GM19395 (cell line): ENCODE measurements around the gene MED27.

Source experiments
- ATAC-seq: cut with Tn5 transposase; IDR thresholded peaks from one replicate; pipeline ENCODE4 v1.9.1; 2021; ENCODE audit warnings: mild to moderate bottlenecking, moderate library complexity; ENCODE audit not compliant: unreplicated experiment

The MED27 gene

DNA sequence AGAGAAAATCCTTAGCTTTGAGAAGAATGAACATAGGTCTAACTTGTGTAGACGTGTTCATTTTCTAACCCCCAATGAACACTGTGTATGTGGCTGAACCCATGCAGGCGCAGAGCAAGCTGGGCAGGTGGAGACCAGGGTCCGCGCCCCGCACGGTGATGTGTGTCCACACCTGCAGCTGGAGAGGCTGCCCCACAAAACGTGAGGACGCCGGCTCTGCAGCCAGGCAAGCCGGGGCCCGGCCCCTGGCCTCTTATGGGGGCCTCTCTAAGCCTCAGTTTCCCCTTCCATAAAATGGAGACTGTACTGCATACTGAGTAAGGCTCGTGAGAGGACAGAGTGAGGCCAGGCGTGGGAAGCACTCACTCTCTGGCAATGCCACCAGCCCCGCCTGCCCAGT is 215.1 kb downstream of the MED27 start:
- ATAC-seq = no peak

GRCh38 chr9:131863306-131863896 is 216.3 kb downstream of the MED27 start:
- no peak for ATAC-seq

DNA sequence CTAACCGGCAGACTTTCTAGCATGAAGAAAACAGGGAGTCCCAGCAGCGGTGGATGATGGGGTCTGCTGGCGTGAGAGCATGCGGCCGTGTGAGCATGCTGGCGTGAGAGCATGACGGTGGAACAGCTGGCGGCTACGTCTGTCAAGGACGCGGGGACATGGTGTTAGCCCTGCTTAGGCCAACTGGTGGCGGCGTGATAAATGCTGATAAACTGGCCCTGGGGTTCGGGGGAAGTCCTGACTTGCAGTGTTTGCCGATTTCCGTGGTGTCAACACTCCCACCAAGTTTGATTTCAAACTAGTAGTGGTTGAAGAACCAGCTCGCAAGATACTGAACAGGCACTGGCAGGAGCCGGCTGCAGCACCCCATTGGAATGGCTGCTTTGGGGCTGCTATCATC is 217.4 kb downstream of the MED27 start:
- no peak for ATAC-seq

GRCh38 chr9:131860430-131860829 is 219.2 kb downstream of the MED27 start:
- ATAC-seq = no peak

DNA sequence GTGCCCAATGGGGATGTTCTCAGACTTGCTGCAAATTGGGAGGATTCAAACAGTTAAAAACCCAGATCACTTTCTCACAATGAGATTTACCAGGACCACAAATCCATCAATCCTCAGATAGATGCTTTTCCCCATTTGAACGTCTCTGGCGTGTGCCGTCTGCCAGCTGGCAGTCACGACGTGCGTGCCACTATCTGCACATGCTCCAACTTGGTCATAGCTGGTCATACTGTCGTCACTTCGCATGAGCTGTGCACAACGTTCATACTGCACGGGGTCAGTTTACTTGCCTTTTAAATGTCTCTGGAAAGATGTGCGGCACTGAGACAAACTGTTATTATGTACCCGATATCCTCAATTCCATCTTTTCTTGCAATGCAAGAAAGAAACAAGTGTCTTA is 221.5 kb downstream of the MED27 start:
- no peak for ATAC-seq

DNA sequence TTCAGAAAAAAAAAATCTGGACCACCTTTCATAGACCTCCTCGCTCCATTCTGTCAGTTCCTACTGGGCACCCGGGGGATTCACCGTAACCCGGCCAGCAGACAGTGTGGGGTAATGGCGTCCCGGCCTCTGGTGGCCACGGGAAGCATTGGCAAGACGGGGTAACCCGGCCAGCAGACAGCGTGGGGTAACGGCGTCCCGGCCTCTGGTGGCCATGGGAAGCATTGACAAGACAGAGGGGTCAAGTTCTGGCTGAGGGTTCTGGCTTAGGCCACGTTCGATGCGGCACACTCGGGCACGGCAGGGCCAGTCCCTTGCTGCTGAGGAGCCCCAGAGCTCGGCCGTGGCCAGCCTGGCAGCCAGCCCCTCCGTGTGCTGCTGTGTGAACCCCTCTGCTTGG is 223.6 kb downstream of the MED27 start:
- ATAC-seq = no peak

- no peak for ATAC-seq
These were observed 224.6 kb downstream of the MED27 start for GRCh38 chr9:131854896-131855613.

DNA sequence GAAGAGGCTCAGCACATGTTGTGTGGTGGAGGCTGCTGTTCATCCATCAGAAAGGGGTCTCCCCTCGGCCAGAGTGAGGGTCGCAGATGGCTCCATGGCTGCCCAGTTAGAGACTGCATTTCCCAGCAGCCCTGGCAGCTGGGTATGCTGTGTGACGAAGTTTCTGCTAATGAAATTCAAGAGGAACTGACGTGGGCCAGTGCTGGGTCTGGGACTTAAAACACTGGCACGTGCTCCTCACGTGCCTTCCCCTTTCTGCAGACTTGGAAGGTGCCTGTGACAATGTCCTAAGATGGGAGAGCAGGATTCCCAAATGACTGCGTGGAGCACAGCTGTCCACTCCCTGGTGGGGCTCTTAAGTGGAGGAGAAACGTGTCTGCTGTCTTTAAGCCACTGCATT is 225.3 kb downstream of the MED27 start:
- no peak for ATAC-seq

GRCh38 chr9:131853434-131853833 is 226.2 kb downstream of the MED27 start:
- no peak for ATAC-seq

- ATAC-seq = no peak
These were observed 228.3 kb downstream of the MED27 start for GRCh38 chr9:131851414-131851813.

DNA sequence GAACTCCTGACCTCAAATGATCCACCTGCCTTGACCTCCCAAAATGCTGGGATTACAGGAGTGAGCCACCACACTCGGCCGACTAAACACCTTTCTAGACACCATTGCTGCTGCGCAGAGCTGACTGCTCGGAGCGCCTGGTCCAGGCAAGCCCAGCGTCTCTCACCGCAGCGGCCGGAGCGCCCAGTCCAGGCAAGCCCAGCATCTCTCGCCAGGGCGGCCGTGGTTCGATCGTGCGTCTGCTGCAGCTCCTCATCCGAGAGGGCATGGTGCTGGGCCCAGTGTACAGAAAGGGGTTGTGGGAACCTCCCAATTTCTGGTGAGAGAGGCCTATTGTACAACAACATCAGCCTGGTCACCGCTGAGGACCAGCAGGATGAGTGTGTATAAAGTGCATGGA is 230.3 kb downstream of the MED27 start:
- ATAC-seq = no peak

DNA sequence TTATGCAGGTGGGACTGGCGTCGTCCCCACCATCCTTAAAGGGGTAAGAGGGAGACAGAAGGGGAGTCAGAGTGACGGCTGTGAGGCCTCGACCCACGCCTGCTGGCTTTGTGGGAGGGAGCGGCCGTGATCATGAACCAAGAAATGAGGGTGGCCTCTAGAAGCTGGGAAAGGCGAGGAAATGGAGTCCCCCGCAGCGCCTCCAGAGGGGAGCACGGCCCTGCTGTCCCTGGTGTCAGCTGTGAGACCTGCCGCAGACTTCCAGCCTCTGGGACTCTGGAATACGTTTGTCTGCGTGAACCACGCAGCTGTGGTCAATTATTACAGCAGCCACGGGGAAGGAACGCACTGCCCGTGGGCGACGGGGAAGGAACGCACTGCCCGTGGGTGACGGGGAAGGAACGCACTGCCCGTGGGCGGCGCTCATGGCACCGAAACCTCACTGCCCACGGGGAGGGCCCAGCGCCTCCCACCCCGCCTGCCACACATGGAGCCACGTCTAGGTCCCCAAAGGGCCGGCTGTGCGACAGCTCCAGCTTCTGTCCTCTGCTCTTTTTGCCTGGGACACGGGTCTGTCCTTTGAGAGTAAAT is 231.0 kb downstream of the MED27 start:
- ATAC-seq = no peak

DNA sequence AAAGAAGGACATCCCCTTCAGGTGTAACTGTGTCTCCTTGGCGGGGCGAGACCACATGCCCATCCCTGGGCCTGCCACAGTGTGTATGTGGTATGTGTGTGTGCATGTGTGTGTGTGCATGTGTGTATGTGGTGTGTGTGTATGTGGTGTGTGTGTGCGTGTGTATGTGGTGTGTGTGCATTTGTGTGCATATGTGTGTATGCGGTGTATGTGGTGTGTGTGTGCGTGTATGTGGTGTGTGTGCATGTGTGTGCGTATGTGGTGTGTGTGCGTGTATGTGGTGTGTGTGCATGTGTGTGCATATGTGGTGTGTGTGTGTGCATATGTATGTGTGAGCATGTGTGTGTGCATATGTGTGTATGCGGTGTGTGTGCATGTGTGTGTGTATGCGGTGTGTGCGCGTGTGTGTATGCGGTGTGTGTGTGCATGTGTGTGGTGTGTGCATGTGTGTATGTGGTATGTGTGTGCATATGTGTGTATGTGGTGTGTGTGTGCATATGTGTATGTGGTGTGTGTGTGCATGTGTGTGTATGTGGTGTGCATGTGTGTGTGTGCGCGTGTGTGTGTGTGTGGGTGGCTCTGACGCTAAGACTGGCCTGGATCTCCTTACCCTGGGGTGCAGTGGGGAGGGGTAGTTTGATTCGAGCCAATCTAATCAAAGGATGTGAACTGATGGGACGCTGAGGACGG is 231.9 kb downstream of the MED27 start:
- ATAC-seq = no peak

DNA sequence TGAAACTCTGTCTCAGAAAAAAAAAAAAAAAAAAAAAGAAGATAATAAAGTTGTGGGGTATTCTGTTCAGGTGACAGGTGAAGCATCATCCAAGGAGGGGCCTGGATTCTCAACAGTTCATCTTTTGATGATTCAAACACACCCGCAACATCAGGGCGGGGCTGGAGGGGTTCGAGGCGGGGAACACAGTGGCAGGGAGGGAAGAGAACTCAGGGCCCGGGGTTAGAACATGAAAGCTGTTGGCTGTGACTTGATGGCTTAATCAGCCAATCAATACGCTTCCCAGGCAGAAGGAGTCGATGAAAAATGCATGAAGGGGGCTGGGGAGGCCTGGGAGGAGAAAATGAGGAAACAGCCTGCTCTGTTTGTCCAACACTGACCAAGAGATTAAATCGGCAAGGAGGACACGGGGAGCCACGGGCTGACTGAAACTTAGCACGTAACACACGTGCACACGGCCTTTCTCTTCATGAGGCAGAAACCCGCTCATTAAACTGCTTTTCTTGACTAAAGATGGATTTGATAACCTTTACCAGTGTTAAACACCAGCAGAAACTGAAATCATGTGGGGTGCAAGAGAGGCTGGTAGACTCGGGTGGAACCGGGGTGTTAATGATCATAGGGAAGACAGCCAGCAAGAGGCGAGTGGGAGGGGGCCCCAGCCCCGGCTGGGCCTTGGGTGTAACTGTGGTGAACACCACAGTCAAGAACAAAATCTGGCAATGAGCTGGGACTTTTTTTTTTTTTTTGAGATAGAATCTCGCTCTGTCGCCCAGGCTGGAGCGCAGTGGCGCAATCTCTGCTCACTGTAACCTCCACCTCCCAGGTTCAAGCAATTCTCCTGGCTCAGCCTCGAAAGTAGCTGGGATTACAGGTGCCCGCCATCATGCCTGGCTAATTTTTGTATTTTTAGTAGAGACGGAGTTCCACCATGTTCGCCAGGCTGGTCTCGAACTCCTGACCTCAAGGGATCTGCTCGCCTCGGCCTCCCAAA is 234.1 kb downstream of the MED27 start:
- no peak for ATAC-seq

GRCh38 chr9:131844745-131845118 is 234.9 kb downstream of the MED27 start:
- ATAC-seq = no peak

GRCh38 chr9:131843989-131844744 is 235.5 kb downstream of the MED27 start:
- no peak for ATAC-seq

DNA sequence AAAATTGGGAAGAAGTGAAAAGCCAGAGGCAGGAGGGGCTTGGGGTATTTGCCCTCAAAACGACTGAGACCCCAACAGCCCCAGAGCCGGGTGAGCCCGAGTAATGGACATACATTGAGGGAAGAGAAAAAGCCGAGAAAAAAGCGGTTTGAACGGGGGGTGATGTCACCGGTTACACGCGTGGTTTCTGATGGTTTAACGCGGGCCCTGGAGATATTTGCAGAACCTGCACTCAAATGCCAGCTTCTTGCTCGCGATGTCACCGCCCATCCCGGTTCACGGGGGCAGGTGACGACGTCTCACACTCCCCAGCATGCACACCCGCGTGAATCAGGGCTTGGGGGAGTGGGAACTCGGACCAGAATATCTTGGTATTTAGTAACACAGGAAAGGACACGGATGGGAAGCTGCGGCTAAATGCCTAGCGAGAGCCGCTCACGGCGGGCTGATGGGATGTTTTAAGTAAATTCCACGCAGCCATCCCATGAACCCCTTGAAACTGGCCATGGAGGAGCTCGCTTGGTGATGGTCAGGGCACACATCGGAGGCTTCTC is 237.8 kb downstream of the MED27 start:
- no peak for ATAC-seq

DNA sequence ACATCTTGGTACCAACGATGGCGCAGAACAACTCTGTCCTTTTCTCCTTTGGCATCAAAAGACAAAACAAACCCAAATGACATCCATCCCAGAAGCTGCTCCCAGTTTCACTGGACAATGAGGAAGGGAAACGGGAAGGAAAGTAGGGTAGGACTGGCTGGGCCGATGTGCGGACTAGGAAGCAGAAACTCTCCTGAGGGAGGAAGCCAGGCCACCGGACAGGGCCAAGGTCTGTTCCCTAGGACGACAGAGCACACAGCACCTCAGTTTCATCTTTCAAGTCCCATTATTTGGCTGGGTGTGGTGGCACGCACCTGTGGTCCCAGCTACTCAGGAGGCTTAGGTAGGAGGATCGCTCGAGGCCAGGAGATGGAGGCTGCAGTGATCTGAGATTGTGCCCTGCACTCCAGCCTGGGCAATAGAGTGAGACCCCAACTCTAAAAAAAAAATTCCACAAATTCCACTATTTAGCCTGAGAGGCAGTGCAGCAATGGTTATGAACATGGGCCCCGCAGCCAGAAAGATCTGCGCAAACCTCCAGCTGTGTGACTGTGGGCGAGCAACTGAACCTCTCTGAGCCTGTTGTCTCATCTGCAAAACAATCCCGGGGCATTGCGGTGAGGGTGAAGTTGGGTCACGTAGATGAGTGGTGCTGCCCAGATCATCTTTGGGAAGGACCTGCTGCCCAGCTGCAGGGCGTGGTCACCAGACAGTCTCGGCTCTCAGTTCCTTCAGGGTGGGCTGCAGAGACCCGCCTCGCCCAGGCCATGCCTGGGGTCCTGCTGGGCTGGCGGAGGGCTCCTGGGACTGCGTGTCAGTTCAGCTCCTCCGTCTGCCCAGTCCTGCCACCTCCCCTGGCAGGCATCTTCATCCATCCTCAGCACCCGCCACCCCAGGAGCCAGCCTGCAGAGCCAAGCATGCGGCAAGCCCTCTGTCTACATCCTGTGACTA is 238.6 kb downstream of the MED27 start:
- ATAC-seq = no peak

DNA sequence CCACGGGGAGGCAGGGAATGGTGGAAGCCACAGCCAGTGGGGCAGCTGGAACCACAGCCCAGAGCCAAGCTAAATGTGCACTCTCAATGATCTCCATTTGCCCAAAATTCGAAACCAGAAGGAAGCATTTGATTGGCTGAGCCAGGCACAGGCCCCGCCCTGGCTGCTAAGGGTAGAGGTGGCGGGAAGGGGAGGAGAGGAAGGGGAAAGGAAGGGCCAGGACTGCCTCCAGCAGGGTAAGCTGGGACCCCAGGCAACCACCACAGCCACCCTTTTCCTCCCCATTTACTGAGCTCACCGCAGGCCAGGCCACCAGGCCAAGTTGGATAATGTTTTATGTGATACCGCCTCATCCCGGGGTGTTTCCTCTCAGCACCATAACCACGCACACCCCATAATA is 239.4 kb downstream of the MED27 start:
- no peak for ATAC-seq
